H1 (cell line): ENCODE results near the gene LEKR1. TPM values are rescaled to one million over a fixed set of nuclear protein-coding genes. Genes with fewer than 3 reads are reported as not detected.

Source experiments
- CTCF ChIA-PET: fragments of 300-600 bp; sonication (Branson Sonifier 250); formaldehyde crosslinking; loops from one replicate; lab custom pipeline; 2021; ENCODE audit not compliant: partially characterized antibody; lab: Charles Lee
- POLR2A ChIA-PET: fragments of 300-600 bp; sonication (Branson Sonifier 250); formaldehyde crosslinking; loops from one replicate; lab custom pipeline; 2021; ENCODE audit warnings: inconsistent platforms; ENCODE audit not compliant: partially characterized antibody; lab: Charles Lee
- DNase-seq, 2 experiments: peaks; one replicate each; pipeline versions ENCODE4 v3.0.0 to v3.0.0-alpha.2; 2010 to 2022; ENCODE audit warnings: low spot score in 2 of 2, low read depth in 1 of 2, mixed read lengths in 1 of 2
- FAIRE-seq: peaks from 2 replicates; lab custom pipeline; 2011; peaks lifted over from hg19 to GRCh38; lab: Jason Lieb, UNC
- H2AFZ ChIP-seq: 2 replicates; pipeline ENCODE4 v1.8.1; 2012; ENCODE audit warnings: low read length, inconsistent platforms
- H2AK5ac ChIP-seq: 2 replicates; pipeline ENCODE4 v1.6.1; 2013; ENCODE audit warnings: low read depth, low read length
- H2BK120ac ChIP-seq: replicated peaks from 2 replicates; pipeline ENCODE3; 2013; ENCODE audit warnings: low read depth, low read length, inconsistent platforms
- H2BK12ac ChIP-seq: 2 replicates; pipeline ENCODE4 v1.6.1; 2013; ENCODE audit warnings: low read depth, low read length
- H2BK15ac ChIP-seq: 2 replicates; pipeline ENCODE4 v1.6.1; 2013; ENCODE audit warnings: low read length
- H2BK20ac ChIP-seq: 2 replicates; pipeline ENCODE4 v1.6.1; 2013; ENCODE audit warnings: low read length
- H2BK5ac ChIP-seq: 2 replicates; pipeline ENCODE4 v1.6.1; 2013; ENCODE audit warnings: low read depth, low read length
- H3K14ac ChIP-seq: 2 replicates; pipeline ENCODE4 v1.6.1; 2013; ENCODE audit warnings: inconsistent platforms; ENCODE audit not compliant: insufficient read length
- H3K18ac ChIP-seq: 2 replicates; pipeline ENCODE4 v1.6.1; 2013; ENCODE audit warnings: low read length; ENCODE audit errors: extremely low read depth
- H3K23ac ChIP-seq: 2 replicates; pipeline ENCODE4 v1.6.1; 2013; ENCODE audit warnings: inconsistent platforms; ENCODE audit not compliant: insufficient read length
- H3K23me2 ChIP-seq: 2 replicates; pipeline ENCODE4 v1.6.1; 2013; ENCODE audit warnings: low read depth, low read length
- H3K27ac ChIP-seq: 2 replicates; pipeline ENCODE4 v1.6.1; 2011; ENCODE audit warnings: low read depth, low read length, inconsistent platforms
- H3K27me3 ChIP-seq, 4 experiments: replicated peaks in 1 of 4; 1 replicate in 1 of 4; 2 replicates in 3 of 4; pipeline versions ENCODE4 v1.6.1 to v1.8.1; 2011 to 2013; ENCODE audit warnings: low read length in 3 of 4, mild to moderate bottlenecking in 3 of 4, inconsistent platforms in 2 of 4, mixed read lengths in 2 of 4, moderate library complexity in 1 of 4; ENCODE audit not compliant: control insufficient read depth in 3 of 4, insufficient read depth in 3 of 4; ENCODE audit errors: extremely low read depth in 1 of 4
- H3K36me3 ChIP-seq, 4 experiments: 2 replicates each; pipeline versions ENCODE4 v1.6.1 to v1.8.1; 2011 to 2013; ENCODE audit warnings: mild to moderate bottlenecking in 4 of 4, low read length in 3 of 4, moderate library complexity in 2 of 4, control low read depth in 1 of 4, inconsistent platforms in 1 of 4; ENCODE audit not compliant: insufficient read depth in 4 of 4, control insufficient read depth in 2 of 4
- H3K4ac ChIP-seq: replicated peaks from 2 replicates; pipeline ENCODE3; 2013; ENCODE audit warnings: low read length, low read depth, mixed read lengths, inconsistent platforms; ENCODE audit not compliant: insufficient read length
- H3K4me1 ChIP-seq, 4 experiments: replicated peaks in 1 of 4; 1 replicate in 1 of 4; 2 replicates in 3 of 4; pipeline versions ENCODE4 v1.6.1 to v1.8.1; 2011 to 2013; ENCODE audit warnings: low read length in 3 of 4, inconsistent platforms in 2 of 4, mixed read lengths in 1 of 4; ENCODE audit not compliant: insufficient read depth in 4 of 4, control insufficient read depth in 3 of 4
- H3K4me2 ChIP-seq, 2 experiments: 2 replicates each; pipeline versions ENCODE4 v1.6.1 to v1.8.1; 2011 to 2013; ENCODE audit warnings: low read depth in 2 of 2, low read length in 2 of 2, control low read depth in 1 of 2, inconsistent platforms in 1 of 2, mild to moderate bottlenecking in 1 of 2; ENCODE audit not compliant: insufficient read depth in 1 of 2
- H3K4me3 ChIP-seq, 4 experiments: fragments of 200-600, 300-600 bp in 1 of 4; sonication (generic), shearing (Covaris generic), sonication (Bioruptor Twin) in 1 of 4; 2 replicates each; pipeline versions ENCODE4 v1.5.1 to v1.8.1; 2011 to 2016; ENCODE audit warnings: low read length in 4 of 4, low read depth in 3 of 4, control low read depth in 2 of 4, inconsistent platforms in 2 of 4, mild to moderate bottlenecking in 2 of 4, mixed read lengths in 1 of 4, moderate library complexity in 1 of 4; ENCODE audit not compliant: insufficient read depth in 2 of 4; ENCODE audit errors: extremely low read depth in 1 of 4
- H3K56ac ChIP-seq: replicated peaks from 2 replicates; pipeline ENCODE3; 2013; ENCODE audit warnings: low read depth, mild to moderate bottlenecking, mixed read lengths, low read length, inconsistent platforms; ENCODE audit not compliant: insufficient read length
- H3K79me1 ChIP-seq: 2 replicates; pipeline ENCODE4 v1.6.1; 2013; ENCODE audit warnings: low read depth, low read length, control low read depth
- H3K79me2 ChIP-seq, 2 experiments: 2 replicates each; pipeline versions ENCODE4 v1.6.1 to v1.8.1; 2012 to 2013; ENCODE audit warnings: low read length in 2 of 2, mild to moderate bottlenecking in 2 of 2, inconsistent platforms in 1 of 2; ENCODE audit not compliant: insufficient read depth in 2 of 2, control insufficient read depth in 1 of 2
- H3K9ac ChIP-seq, 4 experiments: replicated peaks in 1 of 4; 1 replicate in 1 of 4; 2 replicates in 3 of 4; pipeline versions ENCODE4 v1.6.1 to v1.8.1; 2011 to 2013; ENCODE audit warnings: low read depth in 3 of 4, low read length in 3 of 4, control low read depth in 2 of 4, mild to moderate bottlenecking in 2 of 4, moderate library complexity in 2 of 4, inconsistent platforms in 1 of 4; ENCODE audit errors: extremely low read depth in 1 of 4
- H3K9me3 ChIP-seq, 2 experiments: 2 replicates each; pipeline versions ENCODE4 v1.6.1 to v1.8.1; 2012 to 2013; ENCODE audit warnings: mild to moderate bottlenecking in 2 of 2, moderate library complexity in 2 of 2, control low read depth in 1 of 2, inconsistent platforms in 1 of 2, low read depth in 1 of 2, low read length in 1 of 2, mixed read lengths in 1 of 2; ENCODE audit not compliant: insufficient read depth in 2 of 2
- H4K20me1 ChIP-seq, 2 experiments: replicated peaks in 1 of 2; 2 replicates each; pipeline versions ENCODE3 to v1.8.1; 2011 to 2013; ENCODE audit warnings: inconsistent platforms in 2 of 2, low read length in 2 of 2, mild to moderate bottlenecking in 1 of 2; ENCODE audit not compliant: insufficient read depth in 2 of 2, control insufficient read depth in 1 of 2
- H4K5ac ChIP-seq: 2 replicates; pipeline ENCODE4 v1.6.1; 2013; ENCODE audit warnings: low read length, low read depth, mixed read lengths, inconsistent platforms; ENCODE audit not compliant: insufficient read length
- H4K8ac ChIP-seq: 2 replicates; pipeline ENCODE4 v1.8.0; 2013; ENCODE audit warnings: mild to moderate bottlenecking, moderate library complexity, low read length, inconsistent platforms; ENCODE audit not compliant: insufficient read depth; ENCODE audit errors: extremely low read depth
- H4K91ac ChIP-seq: replicated peaks from 2 replicates; pipeline ENCODE3; 2013; ENCODE audit warnings: low read length, mixed read lengths, inconsistent platforms; ENCODE audit not compliant: insufficient read length
- BCL11A ChIP-seq, 2 experiments: IDR thresholded peaks; one replicate each; pipeline ENCODE4 v1.6.1; 2011; ENCODE audit warnings: low read depth in 2 of 2, low read length in 2 of 2, mild to moderate bottlenecking in 2 of 2
- RAD21 ChIP-seq, 2 experiments: IDR thresholded peaks in 1 of 2; conservative IDR thresholded peaks in 1 of 2; 2 replicates each; pipeline ENCODE4 v1.6.1; 2011; ENCODE audit warnings: low read depth in 2 of 2, low read length in 2 of 2, improper control_type of control experiment in 1 of 2, inconsistent platforms in 1 of 2, mild to moderate bottlenecking in 1 of 2, moderate library complexity in 1 of 2
- SAP30 ChIP-seq: fragments of 300-600 bp; sonication (generic); IDR thresholded peaks from 2 replicates; pipeline ENCODE4 v1.7.1; 2012; ENCODE audit warnings: low read length, moderate library complexity, mild to moderate bottlenecking, inconsistent platforms; ENCODE audit not compliant: insufficient read depth, insufficient replicate concordance
- TCF12 ChIP-seq: IDR thresholded peaks from 2 replicates; pipeline ENCODE4 v1.6.1; 2011; ENCODE audit warnings: low read depth, mild to moderate bottlenecking, low read length
- WGBS, 2 experiments: shearing (Covaris generic) in 1 of 2; methylation state at CpG; one replicate each; pipeline versions ENCODE4 v1.1.6 to v1.1.7; 2013 to 2015; ENCODE audit warnings: low lambda C conversion rate in 2 of 2, mixed read lengths in 2 of 2, inconsistent platforms in 1 of 2, low coverage in 1 of 2, missing lambda C conversion rate in 1 of 2; ENCODE audit not compliant: insufficient replicate concordance in 2 of 2, insufficient coverage in 1 of 2, insufficient read length in 1 of 2; ENCODE audit errors: extremely low coverage in 1 of 2, missing lambda C conversion rate in 1 of 2; 5-methylcytosine and 5-hydroxymethylcytosine counted together
- polyA plus RNA-seq, 7 experiments: library from polyadenylated mRNA; depleted of rRNA in 3 of 7; stranded (reverse) in 5 of 7; unstranded in 2 of 7; fragments of >200 nt in 5 of 7; fragments of 200-250 nt in 2 of 7; gene quantifications; 1 replicate in 5 of 7; 2 replicates in 1 of 7; 4 replicates in 1 of 7; pipeline versions ENCODE4 v1.2.1 to v1.2.3, GENCODE V29; 2011 to 2013; ENCODE audit warnings: missing spikeins in 2 of 7, mixed read lengths in 2 of 7
- total RNA-seq: library from RNA; stranded (reverse); fragmentation: NEBNext Ultra II Directional; extraction: Animal tissue kit (Norgen Biotek cat#: 25700); gene quantifications from 2 replicates; pipeline ENCODE4 v1.2.1, GENCODE V29; 2021

The LEKR1 gene
- total and polyA plus RNA-seq, 2 of the 8 experiments (the other 6 are each of a cell fraction or from before 2014, with no cell fraction given) = 0.08 TPM; not detected in 1

GRCh38 chr3:156838035-156838434 is 11.9 kb downstream of the LEKR1 start:
- Histone ChIP-seq H2BK20ac (no peak overlapping the region), H3K23me2 (no peaks in the 10 kb centered on the region), H2BK5ac (no peak overlapping the region), H2BK15ac (no peak overlapping the region), H3K14ac (no peak overlapping the region), H3K4me3 (no peak overlapping the region), H3K23ac (no peak overlapping the region), H3K56ac (no peak overlapping the region), H3K79me2 (no peaks in the 10 kb centered on the region), H3K4me2 (no peak overlapping the region), H4K5ac (no peak overlapping the region), H4K91ac (no peak overlapping the region), H3K9me3 (no peaks in the 10 kb centered on the region), H3K18ac (no peak overlapping the region), H3K4ac (no peak overlapping the region), H2AFZ (no peak overlapping the region), H3K9ac (no peak overlapping the region), H3K36me3 (no peaks in the 10 kb centered on the region), H3K79me1 (no peaks in the 10 kb centered on the region), H2AK5ac (no peak overlapping the region), H2BK120ac (no peak overlapping the region), H4K8ac (no peak overlapping the region), H3K27me3 (no peaks in the 10 kb centered on the region; a peak in 2 of 7 replicates), H3K27ac (no peak overlapping the region), H3K4me1 (peaks cover 0 to 7% (median 4%) of the 10 kb centered on the region in 4 experiments; a peak in 5 of 7 replicates), H2BK12ac (no peak overlapping the region), H4K20me1 (no peaks in the 10 kb centered on the region)
- TF ChIP-seq BCL11A (IDR thresholded peaks at IDR 0.05; ENCODE audit: low read depth in 2 of 2, low read length in 2 of 2) (no peak), TCF12 (no peak), RAD21 (IDR thresholded peaks at IDR 0.05 in 1 of 2, conservative IDR thresholded peaks at IDR 0.05 in 1 of 2; ENCODE audit: low read depth in 2 of 2, low read length in 2 of 2) (no peak), SAP30 (no peak)
- CTCF ChIA-PET = no interaction called here
- POLR2A ChIA-PET = no interaction called here
- DNase-seq (no peak), FAIRE-seq (no peak)
- 85% methylated on average over 3 of the region's 3 CpGs; no CpG with 5 or more reads in 1 of the 2 experiments for WGBS, 2 experiments
